Stomach smooth muscle (tissue), 2 donors: ENCODE data around the gene KIF26B.

ENCODE experiments used
- H3K27ac ChIP-seq: one replicate; pipeline ENCODE4 v1.7.0; 2013; ENCODE audit warnings: mild to moderate bottlenecking, low read length, inconsistent platforms
- H3K27me3 ChIP-seq, 2 donors: one replicate each; pipeline ENCODE4 v1.7.0; 2013; ENCODE audit warnings: low read length in 2 of 2; ENCODE audit not compliant: insufficient read depth in 2 of 2, control insufficient read depth in 1 of 2
- H3K36me3 ChIP-seq, 2 donors: one replicate each; pipeline ENCODE4 v1.7.0; 2013; ENCODE audit warnings: low read length in 2 of 2; ENCODE audit not compliant: control insufficient read depth in 2 of 2, insufficient read depth in 2 of 2
- H3K4me1 ChIP-seq: one replicate; pipeline ENCODE4 v1.7.0; 2013; ENCODE audit warnings: low read length; ENCODE audit not compliant: control insufficient read depth, insufficient read depth
- H3K4me3 ChIP-seq, 2 donors: one replicate each; pipeline ENCODE4 v1.7.0; 2013; ENCODE audit warnings: low read length in 2 of 2
- H3K9ac ChIP-seq, 2 donors: one replicate each; pipeline ENCODE4 v1.7.0; 2013; ENCODE audit warnings: low read length in 2 of 2, mild to moderate bottlenecking in 1 of 2
- H3K9me3 ChIP-seq, 2 donors: one replicate each; pipeline ENCODE4 v1.7.0; 2013; ENCODE audit warnings: low read length in 2 of 2; ENCODE audit not compliant: control insufficient read depth in 2 of 2
- donor health status: healthy.
- donor health status: Pancreatic carcinoma.

The KIF26B gene

GRCh38 chr1:245156041-245156735, 1.4 kb downstream of the KIF26B start:
- no peak overlapping the region for H3K27ac ChIP-seq
- no peaks in the 10 kb centered on the region for H3K36me3 ChIP-seq
- peaks cover 16 to 38% of the 10 kb centered on the region in 2 donors for H3K27me3 ChIP-seq
- H3K9ac ChIP-seq: no peak overlapping the region
- peak overlapping the region; percentile 73 to 78 for H3K4me3 ChIP-seq
- H3K9me3 ChIP-seq: no peaks in the 10 kb centered on the region
- peaks cover 40% of the 10 kb centered on the region for H3K4me1 ChIP-seq

- H3K36me3 ChIP-seq: no peaks in the 10 kb centered on the region
- no peaks in the 10 kb centered on the region for H3K9me3 ChIP-seq
- peak overlapping the region; percentile 46 to 78 for H3K4me3 ChIP-seq
- no peak overlapping the region for H3K27ac ChIP-seq
- peaks cover 16 to 36% of the 10 kb centered on the region in 2 donors for H3K27me3 ChIP-seq
- no peak overlapping the region for H3K9ac ChIP-seq
- peaks cover 40% of the 10 kb centered on the region for H3K4me1 ChIP-seq
Measured at GRCh38 chr1:245156736-245157505, 2.1 kb downstream of the KIF26B start.

- H3K9ac ChIP-seq: no peak overlapping the region
- H3K4me1 ChIP-seq: peaks cover 31% of the 10 kb centered on the region
- no peak overlapping the region for H3K27ac ChIP-seq
- H3K27me3 ChIP-seq: peaks cover 16 to 34% of the 10 kb centered on the region in 2 donors
- no peaks in the 10 kb centered on the region for H3K9me3 ChIP-seq
- no peak overlapping the region for H3K4me3 ChIP-seq
- no peaks in the 10 kb centered on the region for H3K36me3 ChIP-seq
Measured at GRCh38 chr1:245158913-245159312, 4.1 kb downstream of the KIF26B start.

GRCh38 chr1:245160288-245160687, 5.5 kb downstream of the KIF26B start:
- Histone ChIP-seq H3K9me3 (no peaks in the 10 kb centered on the region), H3K27me3 (peaks cover 15 to 28% of the 10 kb centered on the region in 2 donors), H3K36me3 (no peaks in the 10 kb centered on the region), H3K9ac (no peak overlapping the region), H3K4me3 (no peak overlapping the region), H3K4me1 (peaks cover 18% of the 10 kb centered on the region), H3K27ac (no peak overlapping the region)

- Histone ChIP-seq H3K9ac (no peak overlapping the region), H3K9me3 (no peaks in the 10 kb centered on the region), H3K4me3 (no peak overlapping the region), H3K27ac (no peak overlapping the region), H3K4me1 (peaks cover 12% of the 10 kb centered on the region), H3K27me3 (peaks cover 18 to 27% of the 10 kb centered on the region in 2 donors), H3K36me3 (no peaks in the 10 kb centered on the region)
Measured at GRCh38 chr1:245160741-245161400, 6.1 kb downstream of the KIF26B start.

- Histone ChIP-seq H3K27me3 (peaks cover 16 to 20% of the 10 kb centered on the region in 2 donors), H3K4me3 (no peak overlapping the region), H3K9ac (no peak overlapping the region), H3K36me3 (no peaks in the 10 kb centered on the region), H3K4me1 (peaks cover 3% of the 10 kb centered on the region), H3K9me3 (no peaks in the 10 kb centered on the region), H3K27ac (no peak overlapping the region)
Measured at GRCh38 chr1:245161866-245162265, 7.1 kb downstream of the KIF26B start.

- H3K4me1 ChIP-seq: no peaks in the 10 kb centered on the region
- no peak overlapping the region for H3K27ac ChIP-seq
Measured at GRCh38 chr1:245166471-245166885, 11.7 kb downstream of the KIF26B start.

GRCh38 chr1:245168086-245168485, 13.3 kb downstream of the KIF26B start:
- H3K36me3 ChIP-seq: no peaks in the 10 kb centered on the region
- H3K27me3 ChIP-seq: peaks cover 11 to 16% of the 10 kb centered on the region in 2 donors
- H3K4me3 ChIP-seq: no peak overlapping the region
- H3K9me3 ChIP-seq: peaks cover 0 to 5% of the 10 kb centered on the region in 2 donors
- H3K27ac ChIP-seq: no peak overlapping the region
- H3K4me1 ChIP-seq: no peaks in the 10 kb centered on the region
- H3K9ac ChIP-seq: no peak overlapping the region

More at GRCh38 chr1:245166471-245166885, 11.7 kb downstream of the KIF26B start:
- no peaks in the 10 kb centered on the region for H3K36me3 ChIP-seq
- peak overlapping the region; percentile 64 to 67 for H3K4me3 ChIP-seq
- peak overlapping the region in 1 of 2 donors; percentile 57 for H3K9ac ChIP-seq
- no peaks in the 10 kb centered on the region for H3K9me3 ChIP-seq
- peaks cover 11 to 16% of the 10 kb centered on the region in 2 donors for H3K27me3 ChIP-seq

GRCh38 chr1:245168906-245169305, 14.1 kb downstream of the KIF26B start:
- no peak overlapping the region for H3K27ac ChIP-seq
- peaks cover 0 to 6% of the 10 kb centered on the region in 2 donors for H3K9me3 ChIP-seq
- H3K27me3 ChIP-seq: peaks cover 11 to 16% of the 10 kb centered on the region in 2 donors
- H3K4me3 ChIP-seq: no peak overlapping the region
- H3K4me1 ChIP-seq: no peaks in the 10 kb centered on the region
- no peaks in the 10 kb centered on the region for H3K36me3 ChIP-seq
- H3K9ac ChIP-seq: no peak overlapping the region

GRCh38 chr1:245169376-245169775, 14.6 kb downstream of the KIF26B start:
- Histone ChIP-seq H3K27me3 (peaks cover 11 to 16% of the 10 kb centered on the region in 2 donors), H3K4me1 (no peaks in the 10 kb centered on the region), H3K4me3 (no peak overlapping the region), H3K9me3 (peaks cover 0 to 6% of the 10 kb centered on the region in 2 donors), H3K36me3 (no peaks in the 10 kb centered on the region), H3K9ac (no peak overlapping the region), H3K27ac (no peak overlapping the region)
